Osteocyte (in vitro differentiated cells): ENCODE results near the gene TAS2R9. TPM values are rescaled to one million over a fixed set of nuclear protein-coding genes. Genes with fewer than 3 reads are reported as not detected.

Experiments
- DNase-seq: peaks from one replicate; pipeline ENCODE4 v3.0.0; 2021; ENCODE audit warnings: mixed read lengths; ENCODE audit not compliant: unreplicated experiment; ENCODE audit errors: extremely low spot score
- H3K27ac Mint-ChIP-seq: one replicate; pipeline ENCODE4 v1.8.0; 2021; ENCODE audit warnings: mild to moderate bottlenecking, mixed read lengths; ENCODE audit not compliant: unreplicated experiment
- H3K27me3 Mint-ChIP-seq: one replicate; pipeline ENCODE4 v1.8.0; 2021; ENCODE audit warnings: mixed read lengths; ENCODE audit not compliant: unreplicated experiment
- H3K36me3 Mint-ChIP-seq: one replicate; pipeline ENCODE4 v1.8.0; 2021; ENCODE audit warnings: mixed read lengths; ENCODE audit not compliant: unreplicated experiment
- H3K4me1 Mint-ChIP-seq: one replicate; pipeline ENCODE4 v1.8.0; 2021; ENCODE audit warnings: mixed read lengths; ENCODE audit not compliant: unreplicated experiment
- H3K4me3 Mint-ChIP-seq: one replicate; pipeline ENCODE4 v1.8.0; 2021; ENCODE audit warnings: mild to moderate bottlenecking, moderate library complexity, mixed read lengths; ENCODE audit not compliant: unreplicated experiment
- H3K9me3 Mint-ChIP-seq: one replicate; pipeline ENCODE4 v1.8.0; 2021; ENCODE audit warnings: mixed read lengths; ENCODE audit not compliant: unreplicated experiment
- total RNA-seq: library from RNA; stranded (reverse); gene quantifications from 2 replicates; pipeline ENCODE4 v1.2.1, GENCODE V29; 2021
- TF ChIP-seq, protein P1 (sequence below): fragments of 200-600 bp; sonication (generic); IDR thresholded peaks from 2 replicates; pipeline ENCODE4 v1.5.0; 2021; ENCODE audit warnings: antibody characterized with exemption, mild to moderate bottlenecking, moderate library complexity

Gene TAS2R9
- total RNA-seq, 1 donor from 2014 or later = not detected

DNA sequence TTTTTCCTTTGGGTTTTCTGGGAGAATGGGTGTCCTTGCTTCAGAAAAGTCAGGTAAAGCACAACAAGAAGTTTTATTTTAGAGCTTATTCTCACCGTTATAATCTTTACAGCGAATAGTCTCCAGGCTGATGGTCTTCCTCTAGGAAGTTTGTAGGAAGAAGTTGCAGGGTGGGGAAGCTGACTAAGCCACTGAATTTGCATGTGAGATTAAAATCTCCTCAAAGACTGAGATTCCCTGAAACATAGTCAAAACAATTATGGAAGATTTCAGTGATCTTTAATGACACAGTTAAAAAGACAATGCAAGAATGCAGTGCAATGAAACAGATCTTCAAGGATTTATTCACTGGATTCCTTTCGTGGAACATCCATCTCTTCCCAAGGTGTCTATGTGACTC lies 15.0 kb upstream of the TAS2R9 start:
- Mint-ChIP-seq H3K4me3 (no peak overlapping the region), H3K27ac (no peak overlapping the region), H3K27me3 (no peaks in the 10 kb centered on the region), H3K9me3 (no peaks in the 10 kb centered on the region), H3K4me1 (no peaks in the 10 kb centered on the region), H3K36me3 (no peaks in the 10 kb centered on the region)
- DNase-seq = no peak
- TF ChIP-seq, protein P1, sequence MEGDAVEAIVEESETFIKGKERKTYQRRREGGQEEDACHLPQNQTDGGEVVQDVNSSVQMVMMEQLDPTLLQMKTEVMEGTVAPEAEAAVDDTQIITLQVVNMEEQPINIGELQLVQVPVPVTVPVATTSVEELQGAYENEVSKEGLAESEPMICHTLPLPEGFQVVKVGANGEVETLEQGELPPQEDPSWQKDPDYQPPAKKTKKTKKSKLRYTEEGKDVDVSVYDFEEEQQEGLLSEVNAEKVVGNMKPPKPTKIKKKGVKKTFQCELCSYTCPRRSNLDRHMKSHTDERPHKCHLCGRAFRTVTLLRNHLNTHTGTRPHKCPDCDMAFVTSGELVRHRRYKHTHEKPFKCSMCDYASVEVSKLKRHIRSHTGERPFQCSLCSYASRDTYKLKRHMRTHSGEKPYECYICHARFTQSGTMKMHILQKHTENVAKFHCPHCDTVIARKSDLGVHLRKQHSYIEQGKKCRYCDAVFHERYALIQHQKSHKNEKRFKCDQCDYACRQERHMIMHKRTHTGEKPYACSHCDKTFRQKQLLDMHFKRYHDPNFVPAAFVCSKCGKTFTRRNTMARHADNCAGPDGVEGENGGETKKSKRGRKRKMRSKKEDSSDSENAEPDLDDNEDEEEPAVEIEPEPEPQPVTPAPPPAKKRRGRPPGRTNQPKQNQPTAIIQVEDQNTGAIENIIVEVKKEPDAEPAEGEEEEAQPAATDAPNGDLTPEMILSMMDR = no peak

DNA sequence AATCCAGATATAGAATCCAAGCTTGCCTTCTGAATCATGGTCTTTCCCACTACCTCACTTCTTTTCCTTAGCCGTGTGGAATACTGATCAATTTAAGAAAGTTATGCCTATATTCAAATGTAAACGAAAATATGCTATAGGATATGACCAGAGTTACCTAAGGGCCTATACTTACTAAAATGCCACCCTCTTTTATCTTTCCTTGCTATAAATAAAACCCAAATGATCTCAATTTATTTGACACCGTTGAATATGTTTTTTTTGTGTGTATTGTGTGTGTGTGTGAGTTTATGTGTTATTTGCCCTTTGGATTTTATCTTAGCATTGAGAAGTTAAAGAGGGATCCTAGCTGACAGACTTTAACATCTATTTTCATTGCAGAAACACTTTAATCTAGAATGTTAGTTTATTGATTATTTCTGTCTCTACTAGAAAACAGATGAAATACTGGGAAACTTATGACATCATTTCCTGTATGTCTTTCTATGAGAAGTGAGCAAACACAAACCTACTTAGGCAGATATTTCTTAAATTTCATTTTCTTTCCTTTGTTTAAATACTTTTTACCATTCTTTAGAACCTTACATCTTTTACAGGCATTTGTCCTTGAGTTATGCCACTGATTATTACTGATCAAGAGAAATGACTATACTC lies 2.0 kb upstream of the TAS2R9 start:
- peaks cover 21% of the 10 kb centered on the region for H3K27me3 Mint-ChIP-seq
- no peaks in the 10 kb centered on the region for H3K4me1 Mint-ChIP-seq
- no peaks in the 10 kb centered on the region for H3K9me3 Mint-ChIP-seq
- TF ChIP-seq, protein P1 = no peak
- H3K36me3 Mint-ChIP-seq = no peaks in the 10 kb centered on the region
- H3K4me3 Mint-ChIP-seq = no peak overlapping the region
- no peak for DNase-seq
- no peak overlapping the region for H3K27ac Mint-ChIP-seq

DNA sequence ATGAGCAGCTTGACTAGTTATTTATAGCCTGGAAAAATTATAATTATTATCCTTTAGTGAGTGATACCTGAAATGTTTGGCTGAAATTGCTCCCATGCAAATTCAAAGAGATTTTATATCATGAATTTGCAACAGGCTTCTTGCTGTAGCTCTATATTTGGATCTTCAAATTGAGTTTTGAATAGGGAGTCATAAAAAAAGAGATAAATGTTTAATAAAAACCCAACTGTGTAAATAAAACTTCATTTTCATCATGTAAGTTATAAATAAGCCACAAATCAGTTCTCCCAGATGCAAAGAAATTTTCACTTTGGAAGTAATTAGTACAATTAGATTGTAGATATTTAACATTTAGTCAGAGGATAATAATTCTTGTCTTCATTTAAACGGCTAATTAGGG lies 2.8 kb downstream of the TAS2R9 start, which contains the start of gene TAS2R8:
Gene TAS2R8 (minus strand): TSS at position 101 of the 400 bp plus-strand sequence. CDS start 306 bp downstream, outside the sequence.
- H3K9me3 Mint-ChIP-seq = no peaks in the 10 kb centered on the region
- H3K27ac Mint-ChIP-seq = no peak within 1 kb of the TSS
- H3K4me3 Mint-ChIP-seq = no peak within 1 kb of the TSS
- peaks cover 29% of the 10 kb centered on the region for H3K27me3 Mint-ChIP-seq
- H3K36me3 Mint-ChIP-seq = no peaks in the 10 kb centered on the region
- H3K4me1 Mint-ChIP-seq = no peaks in the 10 kb centered on the region
- no peak for DNase-seq
- TF ChIP-seq, protein P1 = no peak

DNA sequence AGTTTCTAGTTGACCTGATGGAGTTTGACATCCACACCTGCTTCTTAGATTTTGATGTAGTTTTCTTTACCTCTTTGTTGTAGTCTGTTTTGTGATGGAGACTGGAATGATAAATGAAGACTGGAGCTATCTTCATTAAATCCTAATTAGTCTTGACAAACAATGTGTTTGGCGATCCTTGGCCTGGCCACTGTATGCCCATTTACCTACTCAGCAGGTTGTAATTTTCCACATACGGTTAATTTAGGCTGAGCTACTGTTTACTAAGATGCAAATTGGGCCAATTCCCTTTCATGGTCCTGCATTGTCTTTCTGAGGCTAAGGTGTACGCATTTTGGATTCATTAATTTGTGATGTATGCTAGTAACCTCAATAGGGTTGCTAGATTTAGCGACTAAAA lies 7.4 kb downstream of the TAS2R9 start, which contains the start of gene TAS2R7:
Gene TAS2R7 (minus strand): TSS at position 41 of the 400 bp plus-strand sequence. CDS start 57 bp downstream, outside the sequence.
- TF ChIP-seq, protein P1 = no peak
- Mint-ChIP-seq H3K9me3 (no peaks in the 10 kb centered on the region), H3K36me3 (no peaks in the 10 kb centered on the region)

DNA sequence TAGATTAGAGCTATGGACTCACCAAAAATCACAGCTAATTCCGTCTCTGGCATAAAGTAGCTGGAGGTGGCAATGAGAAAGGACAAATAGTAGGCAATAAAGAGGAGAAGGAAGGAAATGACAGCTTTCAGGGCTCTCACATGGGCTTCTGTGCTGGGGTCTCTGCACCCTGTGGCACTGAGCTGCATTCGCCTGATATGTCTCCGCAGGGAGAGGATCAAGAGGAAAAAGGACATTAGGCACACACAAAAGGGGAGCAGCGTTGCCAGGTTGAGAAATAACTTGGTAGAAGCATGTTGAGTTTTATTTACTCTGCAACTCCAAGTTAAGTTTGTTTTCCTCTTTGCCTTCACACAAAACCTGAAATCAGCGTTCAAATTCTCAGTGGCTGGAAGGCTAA lies 8.2 kb downstream of the TAS2R9 start:
- H3K9me3 Mint-ChIP-seq = no peaks in the 10 kb centered on the region

More for the DNA sequence above, 7.4 kb downstream of the TAS2R9 start, which contains the start of gene TAS2R7:
- H3K4me3 Mint-ChIP-seq = no peak within 1 kb of the TSS
- H3K4me1 Mint-ChIP-seq = no peaks in the 10 kb centered on the region
- no peak for DNase-seq
- H3K27ac Mint-ChIP-seq = no peak within 1 kb of the TSS
- peaks cover 43% of the 10 kb centered on the region for H3K27me3 Mint-ChIP-seq

More for the DNA sequence above, 8.2 kb downstream of the TAS2R9 start:
- Mint-ChIP-seq H3K27me3 (peaks cover 47% of the 10 kb centered on the region), H3K4me3 (no peak overlapping the region), H3K36me3 (no peaks in the 10 kb centered on the region), H3K4me1 (no peaks in the 10 kb centered on the region), H3K27ac (no peak overlapping the region)
- TF ChIP-seq, protein P1 = no peak
- DNase-seq = no peak
